Measurements from ENCODE around the gene RASGEF1B. TPM values are rescaled to one million over a fixed set of nuclear protein-coding genes. Genes with fewer than 3 reads are reported as not detected.

Gene RASGEF1B
- 9.6 and 10.9 TPM in 2 replicates for total RNA-seq

GRCh38 chr4:81471588-81472280, at the start of gene RASGEF1B:
Gene RASGEF1B, minus strand, starts transcription at chr4:81471907. Its CDS starts 12,399 bp downstream, at chr4:81459508.

